Epithelial cell of proximal tubule (primary cell): ENCODE measurements around the gene UBXN2A. TPM values are rescaled to one million over a fixed set of nuclear protein-coding genes. Genes with fewer than 3 reads are reported as not detected.

Experiments used
- DNase-seq: peaks from one replicate; pipeline ENCODE4 v3.0.0-alpha.2; 2011; ENCODE audit warnings: low read depth
- H3K4me3 ChIP-seq: 2 replicates; pipeline ENCODE4 v1.5.1; 2011; ENCODE audit warnings: low read depth, mild to moderate bottlenecking, low read length
- total RNA-seq: library from RNA; depleted of rRNA; stranded (reverse); fragments of >200 nt; gene quantifications from 2 replicates; pipeline ENCODE4 v1.2.3, GENCODE V29; 2015
- TF ChIP-seq, protein P1 (sequence below): conservative IDR thresholded peaks from 2 replicates; pipeline ENCODE4 v1.5.1; 2012; ENCODE audit warnings: low read depth, mild to moderate bottlenecking, low read length

Gene UBXN2A
- total RNA-seq, 1 donor from 2014 or later, result 13.4 TPM

DNA sequence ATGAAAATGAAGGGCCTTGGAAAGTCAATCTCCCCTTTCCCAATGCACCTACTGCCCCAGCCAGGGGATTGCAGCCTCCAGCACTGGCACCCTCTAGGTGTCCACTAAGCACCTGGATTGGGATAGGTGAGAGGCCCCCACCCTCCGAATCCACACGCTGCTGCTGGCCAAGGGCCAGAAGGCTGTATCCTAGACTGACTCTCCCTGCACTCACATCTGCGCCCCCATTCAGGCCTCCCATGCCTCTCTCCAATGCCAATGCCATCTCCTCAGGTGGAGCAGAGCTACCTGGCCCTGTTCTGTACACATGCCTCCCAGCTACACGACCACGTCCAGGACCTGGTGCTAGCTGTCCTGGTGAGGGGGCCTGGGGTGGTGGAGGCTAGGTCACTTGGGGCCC, 79.5 kb downstream of the UBXN2A start:
- no peak for DNase-seq
- no peak overlapping the region for H3K4me3 ChIP-seq
- TF ChIP-seq, protein P1, sequence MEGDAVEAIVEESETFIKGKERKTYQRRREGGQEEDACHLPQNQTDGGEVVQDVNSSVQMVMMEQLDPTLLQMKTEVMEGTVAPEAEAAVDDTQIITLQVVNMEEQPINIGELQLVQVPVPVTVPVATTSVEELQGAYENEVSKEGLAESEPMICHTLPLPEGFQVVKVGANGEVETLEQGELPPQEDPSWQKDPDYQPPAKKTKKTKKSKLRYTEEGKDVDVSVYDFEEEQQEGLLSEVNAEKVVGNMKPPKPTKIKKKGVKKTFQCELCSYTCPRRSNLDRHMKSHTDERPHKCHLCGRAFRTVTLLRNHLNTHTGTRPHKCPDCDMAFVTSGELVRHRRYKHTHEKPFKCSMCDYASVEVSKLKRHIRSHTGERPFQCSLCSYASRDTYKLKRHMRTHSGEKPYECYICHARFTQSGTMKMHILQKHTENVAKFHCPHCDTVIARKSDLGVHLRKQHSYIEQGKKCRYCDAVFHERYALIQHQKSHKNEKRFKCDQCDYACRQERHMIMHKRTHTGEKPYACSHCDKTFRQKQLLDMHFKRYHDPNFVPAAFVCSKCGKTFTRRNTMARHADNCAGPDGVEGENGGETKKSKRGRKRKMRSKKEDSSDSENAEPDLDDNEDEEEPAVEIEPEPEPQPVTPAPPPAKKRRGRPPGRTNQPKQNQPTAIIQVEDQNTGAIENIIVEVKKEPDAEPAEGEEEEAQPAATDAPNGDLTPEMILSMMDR, result no peak

DNA sequence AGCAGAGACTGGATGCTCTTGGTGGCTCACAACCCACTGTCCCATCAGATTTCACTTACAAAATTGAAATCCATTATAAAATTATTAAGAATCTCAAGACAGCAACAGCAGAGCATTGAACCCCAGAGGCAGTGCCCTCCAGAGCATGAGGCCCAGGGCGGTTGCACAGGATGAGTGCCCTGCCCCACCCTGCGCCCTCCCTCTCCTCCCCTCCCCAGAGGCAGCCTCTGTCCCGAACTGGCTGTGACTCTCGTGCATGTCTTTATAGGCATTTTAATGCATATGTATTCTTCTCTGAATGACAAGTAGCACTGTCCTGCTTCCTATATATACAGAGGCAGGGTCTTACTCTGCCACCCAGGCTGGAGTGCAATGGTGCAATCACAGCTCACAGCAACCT, 80.0 kb downstream of the UBXN2A start:
- no peak for DNase-seq
- TF ChIP-seq, protein P1, result no peak
- H3K4me3 ChIP-seq, result no peak overlapping the region

GRCh38 chr2:24021122-24021998, 81.1 kb downstream of the UBXN2A start:
- H3K4me3 ChIP-seq, result no peak overlapping the region
- DNase-seq, result no peak
- TF ChIP-seq, protein P1, result peak; percentile 42

GRCh38 chr2:24022324-24022974, 82.2 kb downstream of the UBXN2A start:
- TF ChIP-seq, protein P1, result no peak
- no peak overlapping the region for H3K4me3 ChIP-seq
- DNase-seq, result no peak

GRCh38 chr2:24022975-24023575, 82.8 kb downstream of the UBXN2A start:
- no peak overlapping the region for H3K4me3 ChIP-seq
- TF ChIP-seq, protein P1, result no peak
- no peak for DNase-seq

DNA sequence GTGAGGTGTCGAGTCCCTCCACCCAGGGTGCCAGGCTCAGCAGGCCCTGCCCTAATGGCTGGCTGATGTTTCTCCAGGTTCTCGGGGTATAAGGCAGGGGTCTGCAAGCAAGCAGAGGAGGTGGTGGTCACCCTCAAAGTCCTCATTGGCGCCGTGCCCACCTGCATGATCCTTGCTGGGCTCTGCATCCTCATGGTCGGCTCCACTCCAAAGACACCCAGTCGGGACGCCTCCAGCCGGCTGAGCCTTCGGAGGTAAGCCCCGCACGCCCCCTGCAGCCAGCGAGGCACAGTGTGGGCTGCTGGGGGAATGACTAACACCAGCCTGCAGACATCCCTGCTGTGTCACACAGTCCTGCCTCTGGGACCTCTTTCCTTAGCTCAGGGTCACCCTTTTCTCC, 83.8 kb downstream of the UBXN2A start:
- TF ChIP-seq, protein P1, result no peak
- no peak for DNase-seq
- no peak overlapping the region for H3K4me3 ChIP-seq
